Measurements from ENCODE around the gene SH3GL2.

- TF ChIP-seq CTCF (IDR thresholded peaks at IDR 0.05) (no peak), POLR2A (IDR thresholded peaks at IDR 0.05) (no peak)
Observed at GRCh38 chr9:17764306-17764705, 185.4 kb downstream of the SH3GL2 start.
